Right atrium auricular region (tissue), 2 donors: ENCODE measurements around the gene ZC3H14. TPM values are rescaled to one million over a fixed set of nuclear protein-coding genes. Genes with fewer than 3 reads are reported as not detected.

ENCODE experiments used
- DNase-seq: peaks from one replicate; pipeline ENCODE4 v3.0.0-alpha.2; 2019; ENCODE audit warnings: low spot score
- H3K27ac ChIP-seq, 2 donors: fragments of 200-600 bp; sonication (generic); 1 replicate in 1 of 2; 2 replicates in 1 of 2; pipeline ENCODE4 v1.5.1; 2016 to 2019
- H3K27me3 ChIP-seq, 2 donors: fragments of 200-600 bp; sonication (generic); one replicate each; pipeline versions ENCODE4 v1.5.1 to v1.6.0; 2017 to 2019
- H3K36me3 ChIP-seq: fragments of 200-600 bp; sonication (generic); one replicate; pipeline ENCODE4 v1.5.1; 2016
- H3K4me1 ChIP-seq, 2 donors: fragments of 200-600 bp; sonication (generic); one replicate each; pipeline versions ENCODE4 v1.5.1 to v1.6.0; 2017 to 2019
- H3K4me3 ChIP-seq, 2 donors: fragments of 200-600 bp; sonication (generic); 1 replicate in 1 of 2; 2 replicates in 1 of 2; pipeline ENCODE4 v1.5.1; 2017 to 2019; ENCODE audit warnings: mild to moderate bottlenecking in 1 of 2, moderate library complexity in 1 of 2
- H3K9me3 ChIP-seq, 2 donors: fragments of 200-600 bp; sonication (generic); one replicate each; pipeline ENCODE4 v1.5.1; 2019
- CTCF ChIP-seq, 2 donors: fragments of 200-600 bp; sonication (generic); IDR thresholded peaks; one replicate each; pipeline ENCODE4 v1.5.1; 2019; ENCODE audit warnings: antibody characterized with exemption in 2 of 2
- total RNA-seq, 2 donors: library from RNA; depleted of rRNA; stranded (reverse); fragments of >200 nt; gene quantifications; one replicate each; pipeline ENCODE4 v1.1.0, GENCODE V29; 2016

ZC3H14 gene
- total RNA-seq, 2 donors from 2014 or later: 45.1 to 59.9 TPM

DNA sequence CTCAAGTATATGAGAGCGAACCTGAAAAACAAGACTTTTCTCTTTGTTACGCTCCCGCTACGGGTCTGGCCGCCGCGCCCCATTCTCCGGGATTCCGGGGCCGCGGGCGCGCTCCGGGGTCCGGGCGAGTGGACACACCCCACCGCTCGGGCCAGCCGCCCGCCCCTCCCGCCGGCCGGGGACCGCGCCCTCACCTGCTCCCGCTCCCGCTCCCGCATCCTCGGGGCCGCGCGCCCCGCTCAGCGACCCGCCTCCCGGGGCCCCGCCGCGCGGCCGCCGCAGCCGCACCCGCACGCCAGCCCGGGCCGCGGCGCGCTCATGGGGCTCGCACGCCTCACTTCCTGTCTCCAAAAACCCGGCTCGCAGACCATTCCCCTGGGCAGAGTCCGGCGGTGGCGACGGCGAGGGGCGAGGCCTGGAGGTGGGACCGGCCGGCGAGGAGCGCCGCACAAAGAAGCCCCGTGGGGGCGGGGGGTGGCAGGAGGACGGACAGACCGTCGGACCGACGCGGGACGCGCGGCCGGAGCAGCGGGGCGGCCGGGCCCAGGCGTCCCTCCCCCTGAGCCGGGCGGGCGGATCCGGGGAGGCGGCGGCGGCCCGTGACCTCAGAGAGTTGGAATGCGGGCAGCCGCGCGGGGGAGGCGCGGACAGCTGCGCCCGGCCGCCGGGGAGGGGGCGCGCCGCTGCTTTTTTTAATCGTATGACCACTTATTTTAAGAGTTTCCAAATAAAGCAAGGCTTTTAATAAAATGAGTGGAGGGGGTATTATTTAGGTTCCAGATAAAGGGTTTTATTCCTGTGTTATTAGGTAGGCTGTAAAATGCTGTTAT lies 8.2 kb upstream of the ZC3H14 start, which contains the start of gene PTPN21:
PTPN21 (minus strand) TSS at position 551 of the 830 bp plus-strand sequence. CDS start 4,590 bp downstream, outside the sequence.
- Histone ChIP-seq H3K9me3 (no peaks in the 10 kb centered on the region), H3K4me3 (peak within 1 kb of the TSS; percentile 69 to 75), H3K4me1 (peaks cover 0 to 54% of the 10 kb centered on the region in 2 donors), H3K27ac (peak within 1 kb of the TSS; percentile 87 to 95), H3K27me3 (no peaks in the 10 kb centered on the region), H3K36me3 (peaks cover 5% of the 10 kb centered on the region)
- peak; percentile 77 for DNase-seq
- TF ChIP-seq CTCF (IDR thresholded peaks at IDR 0.05): no peak

DNA sequence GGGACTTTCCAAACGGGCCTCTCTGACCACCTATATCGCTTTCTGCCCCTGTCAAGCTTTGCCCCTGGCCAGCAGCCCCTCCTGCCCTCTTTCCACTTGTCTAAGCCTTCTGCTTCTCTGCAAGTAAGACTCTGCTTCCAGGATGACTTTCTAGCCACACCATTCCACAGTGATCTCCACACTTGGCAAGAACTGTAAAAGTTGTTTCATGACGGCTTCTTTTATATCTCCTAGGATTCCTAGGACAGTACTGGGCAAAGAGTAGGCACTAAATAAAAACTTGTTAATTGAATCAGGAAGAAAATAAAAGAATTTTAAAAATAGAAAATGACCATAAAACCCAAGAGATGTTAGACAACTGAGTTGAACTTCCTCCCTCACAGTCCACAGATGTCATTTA lies 6.3 kb upstream of the ZC3H14 start:
- TF ChIP-seq CTCF (IDR thresholded peaks at IDR 0.05): no peak
- no peak for DNase-seq
- H3K9me3 ChIP-seq: no peaks in the 10 kb centered on the region
- peak overlapping the region in 1 of 2 donors; percentile 61 for H3K27ac ChIP-seq
- H3K4me1 ChIP-seq: peaks cover 0 to 39% of the 10 kb centered on the region in 2 donors
- no peaks in the 10 kb centered on the region for H3K36me3 ChIP-seq
- no peak overlapping the region for H3K4me3 ChIP-seq
- no peaks in the 10 kb centered on the region for H3K27me3 ChIP-seq

- DNase-seq: no peak
- Histone ChIP-seq H3K9me3 (no peaks in the 10 kb centered on the region), H3K4me1 (peaks cover 0 to 29% of the 10 kb centered on the region in 2 donors), H3K27me3 (no peaks in the 10 kb centered on the region), H3K4me3 (no peak overlapping the region), H3K27ac (no peak overlapping the region), H3K36me3 (no peaks in the 10 kb centered on the region)
- peak in 1 of 2 donors; percentile 64 for TF ChIP-seq CTCF (IDR thresholded peaks at IDR 0.05)
These were observed 3.0 kb upstream of the ZC3H14 start for GRCh38 chr14:88559852-88560251.

- TF ChIP-seq CTCF (IDR thresholded peaks at IDR 0.05): no peak
- Histone ChIP-seq H3K27me3 (no peaks in the 10 kb centered on the region), H3K36me3 (no peaks in the 10 kb centered on the region), H3K4me1 (peaks cover 0 to 14% of the 10 kb centered on the region in 2 donors), H3K4me3 (peak overlapping the region; percentile 63 to 98), H3K27ac (peak overlapping the region; percentile 85 to 94), H3K9me3 (no peaks in the 10 kb centered on the region)
- no peak for DNase-seq
These were observed 356 bp upstream of the ZC3H14 start for GRCh38 chr14:88562532-88562830.

- peak overlapping the region; percentile 63 to 98 for H3K4me3 ChIP-seq
- H3K36me3 ChIP-seq: peaks cover 11% of the 10 kb centered on the region
- DNase-seq: no peak
- no peak for TF ChIP-seq CTCF (IDR thresholded peaks at IDR 0.05)
- no peaks in the 10 kb centered on the region for H3K27me3 ChIP-seq
- peaks cover 0 to 14% of the 10 kb centered on the region in 2 donors for H3K4me1 ChIP-seq
- H3K27ac ChIP-seq: peak overlapping the region; percentile 85 to 94
- no peaks in the 10 kb centered on the region for H3K9me3 ChIP-seq
These were observed 1.0 kb downstream of the ZC3H14 start for GRCh38 chr14:88563845-88564244.
